Ovary (tissue), 3 donors: ENCODE measurements around the gene CFAP299.

ENCODE experiments used
- CTCF ChIP-seq, 3 donors: fragments of 450-650 bp in 2 of 3; fragments of 200-600 bp in 1 of 3; IDR thresholded peaks; one replicate each; pipeline versions ENCODE4 v1.5.1 to v1.8.0; 2016 to 2022; ENCODE audit warnings: antibody characterized with exemption in 3 of 3, mild to moderate bottlenecking in 1 of 3
- EP300 ChIP-seq: sonication (generic); formaldehyde crosslinking; IDR thresholded peaks from one replicate; pipeline ENCODE4 v1.6.1; 2017; ENCODE audit warnings: antibody characterized with exemption
- donor health status: DM: no; HTN: no; CAD: no.

- TF ChIP-seq CTCF (IDR thresholded peaks at IDR 0.05), result no peak
- no peak for TF ChIP-seq EP300
Measured at GRCh38 chr4:80948995-80949394, 613.5 kb downstream of the CFAP299 start.
